ENCODE results near the gene UAP1.

DNA sequence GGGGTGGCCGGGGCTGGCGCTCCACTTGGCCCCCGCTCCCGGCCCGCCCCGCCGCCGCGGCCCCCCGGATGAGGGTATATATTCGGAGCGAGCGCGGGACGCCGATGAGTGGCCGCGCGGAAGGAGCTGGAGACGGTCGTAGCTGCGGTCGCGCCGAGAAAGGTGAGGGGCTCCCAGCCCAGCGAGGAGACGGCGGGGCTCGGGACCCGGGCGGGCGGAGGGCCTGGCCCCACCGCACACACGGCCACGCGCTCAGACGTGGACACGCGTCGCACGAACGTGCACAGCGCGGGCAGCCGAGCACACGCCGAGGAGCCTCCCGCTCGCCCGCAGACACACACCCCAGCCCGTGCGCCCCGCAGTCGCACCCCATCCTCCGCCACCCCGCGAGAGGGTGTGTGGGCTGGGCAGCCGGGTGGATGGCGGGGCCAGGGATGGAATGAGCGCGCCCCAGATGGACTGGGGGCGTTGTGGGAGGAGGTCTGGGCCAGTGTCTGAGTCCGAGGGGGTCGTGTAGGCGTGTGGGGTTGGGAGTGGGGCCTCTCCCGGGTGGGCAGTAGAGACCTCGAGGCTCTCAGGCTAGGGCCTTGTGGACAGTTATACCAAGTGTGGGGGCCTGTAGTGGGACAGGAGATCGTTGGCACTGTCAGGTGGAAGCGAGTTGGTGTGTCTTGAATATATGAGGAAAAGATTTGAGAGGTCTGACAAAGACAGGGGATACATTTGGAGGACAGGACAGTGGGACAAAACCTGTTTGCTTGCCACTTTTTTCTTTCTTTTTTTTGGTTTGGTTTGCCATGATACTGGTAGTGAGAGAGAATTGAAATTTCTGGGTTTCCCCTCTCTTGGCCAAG is at the start of gene UAP1:
- no peak for TF ChIP-seq TEAD4 (IDR thresholded peaks at IDR 0.05; ENCODE audit: borderline replicate concordance, insufficient read depth)
- no peak for TF ChIP-seq GABPA (IDR thresholded peaks at IDR 0.05; ENCODE audit: low read depth)
- TF ChIP-seq PBX3 (IDR thresholded peaks at IDR 0.05), result no peak
- no peak for TF ChIP-seq RAD21 (IDR thresholded peaks at IDR 0.05; ENCODE audit: low read length)
- TF ChIP-seq, protein P1, sequence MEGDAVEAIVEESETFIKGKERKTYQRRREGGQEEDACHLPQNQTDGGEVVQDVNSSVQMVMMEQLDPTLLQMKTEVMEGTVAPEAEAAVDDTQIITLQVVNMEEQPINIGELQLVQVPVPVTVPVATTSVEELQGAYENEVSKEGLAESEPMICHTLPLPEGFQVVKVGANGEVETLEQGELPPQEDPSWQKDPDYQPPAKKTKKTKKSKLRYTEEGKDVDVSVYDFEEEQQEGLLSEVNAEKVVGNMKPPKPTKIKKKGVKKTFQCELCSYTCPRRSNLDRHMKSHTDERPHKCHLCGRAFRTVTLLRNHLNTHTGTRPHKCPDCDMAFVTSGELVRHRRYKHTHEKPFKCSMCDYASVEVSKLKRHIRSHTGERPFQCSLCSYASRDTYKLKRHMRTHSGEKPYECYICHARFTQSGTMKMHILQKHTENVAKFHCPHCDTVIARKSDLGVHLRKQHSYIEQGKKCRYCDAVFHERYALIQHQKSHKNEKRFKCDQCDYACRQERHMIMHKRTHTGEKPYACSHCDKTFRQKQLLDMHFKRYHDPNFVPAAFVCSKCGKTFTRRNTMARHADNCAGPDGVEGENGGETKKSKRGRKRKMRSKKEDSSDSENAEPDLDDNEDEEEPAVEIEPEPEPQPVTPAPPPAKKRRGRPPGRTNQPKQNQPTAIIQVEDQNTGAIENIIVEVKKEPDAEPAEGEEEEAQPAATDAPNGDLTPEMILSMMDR (IDR thresholded peaks at IDR 0.05), result no peak
- TF ChIP-seq YY1 (IDR thresholded peaks at IDR 0.05; ENCODE audit: low read depth), result no peak
- TF ChIP-seq POLR2AphosphoS5 (IDR thresholded peaks at IDR 0.05; ENCODE audit: low read depth, low read length), result peak; percentile 52; the same call in 1 of the 2 replicates
- TF ChIP-seq RFX5 (IDR thresholded peaks at IDR 0.05; ENCODE audit: low read length), result no peak
- peak; percentile 52; the same call in 1 of the 2 replicates for TF ChIP-seq MXI1 (IDR thresholded peaks at IDR 0.05; ENCODE audit: low read depth, low read length)

All from SK-N-SH (cell line).